GM13977 (cell line): ENCODE data around the gene ITGAL.

Source experiments
- DNase-seq: peaks from one replicate; pipeline ENCODE4 v3.0.0; 2012; ENCODE audit warnings: low spot score
- CTCF ChIP-seq: IDR thresholded peaks from 2 replicates; pipeline ENCODE4 v1.5.1; 2012; ENCODE audit warnings: mild to moderate bottlenecking, control low read depth; ENCODE audit not compliant: insufficient read depth; ENCODE audit errors: extremely low read depth, missing control alignments
- in situ Hi-C: fragments of 300-500 bp; cut with MboI; formaldehyde crosslinking; loops from one replicate; pipeline ENCODE4 v1.12.0; 2022; ENCODE audit warnings: low sequenced_read_pairs, low pct_unique_long_range_greater_than_20kb, mixed read lengths, inconsistent platforms; ENCODE audit not compliant: unreplicated experiment

The ITGAL gene

GRCh38 chr16:30472328-30472942 is at the start of gene ITGAL:
Gene ITGAL (plus strand): TSS chr16:30472742. CDS start chr16:30472838, 96 bp downstream.
- TF ChIP-seq CTCF = no peak
- DNase-seq = peak; percentile 75
- in situ Hi-C loops = no loop called here

DNA sequence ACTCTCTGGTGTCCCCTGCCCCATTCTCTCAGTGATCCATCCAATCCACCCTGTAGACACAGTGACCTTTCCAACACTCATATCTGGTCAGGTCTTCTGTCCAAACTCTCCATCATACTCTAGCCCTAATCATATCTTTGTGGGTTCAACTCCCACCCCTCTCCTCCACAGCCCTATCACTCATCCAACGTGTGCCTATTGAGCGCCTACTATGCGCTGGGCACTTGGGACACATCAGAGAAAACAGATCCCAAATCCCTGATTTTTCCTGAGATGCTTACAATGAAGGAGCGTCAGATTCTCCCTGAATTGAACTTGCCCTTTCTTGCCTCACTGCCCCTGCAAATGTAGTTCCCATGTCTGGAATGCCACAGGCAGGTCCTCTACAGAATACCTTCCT is 44.5 kb upstream of the ITGAL start:
- no peak for TF ChIP-seq CTCF
- in situ Hi-C loops = no loop called here
- DNase-seq = no peak

GRCh38 chr16:30429418-30429677 is 43.2 kb upstream of the ITGAL start:
- no peak for DNase-seq
- no peak for TF ChIP-seq CTCF
- in situ Hi-C loops = no loop called here

GRCh38 chr16:30429678-30430427 is 42.7 kb upstream of the ITGAL start, which contains the start of gene DCTPP1:
Gene DCTPP1 (minus strand): TSS chr16:30430030. CDS start chr16:30429980, 50 bp downstream.
- in situ Hi-C loops = loop anchor here (10.0 kb wide), 1 partner anchor 175 kb away; no protein-coding TSS in a partner anchor
- peak; percentile 81 for TF ChIP-seq CTCF
- DNase-seq = peak; percentile 95

GRCh38 chr16:30430428-30430970 is 42.0 kb upstream of the ITGAL start:
- no peak for DNase-seq
- in situ Hi-C loops = loop anchor here (10.0 kb wide), 1 partner anchor 174 kb away; no protein-coding TSS in a partner anchor
- peak; percentile 36 for TF ChIP-seq CTCF

DNA sequence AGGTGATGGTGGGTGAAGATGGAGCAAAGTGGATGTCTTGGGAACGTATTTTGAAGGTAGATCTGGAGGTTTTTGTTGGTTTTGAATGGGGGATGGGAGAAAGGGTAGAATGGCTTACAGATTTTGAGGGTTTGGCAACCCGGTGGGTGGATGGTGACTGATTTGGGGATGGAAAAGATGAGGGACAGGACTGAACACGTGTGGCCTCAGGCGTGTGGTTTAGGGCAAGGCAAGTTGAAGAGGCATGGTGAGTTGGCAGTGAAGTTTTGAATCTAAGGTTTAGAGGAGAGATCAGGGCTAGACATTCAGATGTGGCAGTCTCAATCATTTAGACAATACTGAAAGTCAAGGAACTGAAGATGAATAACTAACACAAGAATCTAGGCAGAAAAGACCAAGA is 37.7 kb upstream of the ITGAL start:
- no peak for TF ChIP-seq CTCF
- in situ Hi-C loops = loop anchor here (10.0 kb wide), 1 partner anchor 170 kb away; no protein-coding TSS in a partner anchor
- no peak for DNase-seq
